Progenitor cell of endocrine pancreas (in vitro differentiated cells): ENCODE results near the gene ZNF304. TPM values are rescaled to one million over a fixed set of nuclear protein-coding genes. Genes with fewer than 3 reads are reported as not detected.

Source experiments
- DNase-seq: peaks from one replicate; pipeline ENCODE4 v3.0.0; 2021; ENCODE audit warnings: low spot score; ENCODE audit not compliant: unreplicated experiment
- H3K27ac Mint-ChIP-seq: 2 replicates; pipeline ENCODE4 v1.8.0; 2021; ENCODE audit warnings: mild to moderate bottlenecking, moderate library complexity, mixed read lengths
- H3K27me3 Mint-ChIP-seq: 2 replicates; pipeline ENCODE4 v1.8.0; 2021; ENCODE audit warnings: mixed read lengths
- H3K36me3 Mint-ChIP-seq: 2 replicates; pipeline ENCODE4 v1.8.0; 2022; ENCODE audit warnings: mixed read lengths; ENCODE audit not compliant: insufficient read depth
- H3K4me1 Mint-ChIP-seq: 2 replicates; pipeline ENCODE4 v1.8.0; 2021; ENCODE audit warnings: low read depth, mixed read lengths
- H3K4me3 Mint-ChIP-seq: 2 replicates; pipeline ENCODE4 v1.8.0; 2021; ENCODE audit warnings: low read depth, mild to moderate bottlenecking, moderate library complexity, mixed read lengths
- H3K9me3 Mint-ChIP-seq: 2 replicates; pipeline ENCODE4 v1.8.0; 2021; ENCODE audit warnings: low read depth, mixed read lengths
- CTCF ChIP-seq: fragments of 200-600 bp; sonication (generic); IDR thresholded peaks from one replicate; pipeline ENCODE4 v1.5.0; 2021; ENCODE audit warnings: antibody characterized with exemption, mild to moderate bottlenecking; ENCODE audit not compliant: unreplicated experiment
- total RNA-seq: library from RNA; stranded (reverse); gene quantifications from 2 replicates; pipeline ENCODE4 v1.2.1, GENCODE V29; 2021

Gene ZNF304
- total RNA-seq, 1 donor from 2014 or later, result 11.8 TPM

GRCh38 chr19:57321116-57321515, 30.0 kb upstream of the ZNF304 start:
- no peak for TF ChIP-seq CTCF
- DNase-seq, result no peak
- H3K36me3 Mint-ChIP-seq, result peaks cover 2% of the 10 kb centered on the region
- H3K9me3 Mint-ChIP-seq, result no peaks in the 10 kb centered on the region
- peak overlapping the region; percentile 93 for H3K4me3 Mint-ChIP-seq
- peaks cover 17% of the 10 kb centered on the region for H3K27me3 Mint-ChIP-seq
- peaks cover 20% of the 10 kb centered on the region for H3K4me1 Mint-ChIP-seq
- peak overlapping the region; percentile 99 for H3K27ac Mint-ChIP-seq

GRCh38 chr19:57321751-57322150, 29.3 kb upstream of the ZNF304 start:
- peak overlapping the region; percentile 45 for H3K27ac Mint-ChIP-seq
- H3K4me3 Mint-ChIP-seq, result peak overlapping the region; percentile 93

GRCh38 chr19:57324992-57325391, 26.1 kb upstream of the ZNF304 start:
- TF ChIP-seq CTCF, result no peak
- Mint-ChIP-seq H3K4me1 (peaks cover 17% of the 10 kb centered on the region), H3K27ac (no peak overlapping the region), H3K36me3 (peaks cover 28% of the 10 kb centered on the region), H3K27me3 (no peaks in the 10 kb centered on the region), H3K9me3 (no peaks in the 10 kb centered on the region), H3K4me3 (no peak overlapping the region)
- no peak for DNase-seq

More at GRCh38 chr19:57321751-57322150, 29.3 kb upstream of the ZNF304 start:
- TF ChIP-seq CTCF, result no peak
- peaks cover 2% of the 10 kb centered on the region for H3K36me3 Mint-ChIP-seq
- peaks cover 11% of the 10 kb centered on the region for H3K27me3 Mint-ChIP-seq
- no peak for DNase-seq
- no peaks in the 10 kb centered on the region for H3K9me3 Mint-ChIP-seq
- peaks cover 20% of the 10 kb centered on the region for H3K4me1 Mint-ChIP-seq

- Mint-ChIP-seq H3K4me1 (no peaks in the 10 kb centered on the region), H3K36me3 (peaks cover 33% of the 10 kb centered on the region), H3K27me3 (no peaks in the 10 kb centered on the region), H3K27ac (no peak overlapping the region), H3K4me3 (no peak overlapping the region), H3K9me3 (no peaks in the 10 kb centered on the region)
- DNase-seq, result no peak
- no peak for TF ChIP-seq CTCF
Measured at GRCh38 chr19:57327993-57328392, 23.1 kb upstream of the ZNF304 start.

GRCh38 chr19:57334191-57334590, 16.9 kb upstream of the ZNF304 start:
- H3K36me3 Mint-ChIP-seq, result peaks cover 9% of the 10 kb centered on the region
- no peak overlapping the region for H3K27ac Mint-ChIP-seq
- TF ChIP-seq CTCF, result no peak
- no peaks in the 10 kb centered on the region for H3K27me3 Mint-ChIP-seq
- H3K9me3 Mint-ChIP-seq, result no peaks in the 10 kb centered on the region
- no peak overlapping the region for H3K4me3 Mint-ChIP-seq
- peaks cover 2% of the 10 kb centered on the region for H3K4me1 Mint-ChIP-seq
- DNase-seq, result no peak
